NCI-H510A (cell line): ENCODE results near the gene PRSS57.
"Not testable (repeated sequence)": the region's sequence is repeated elsewhere in the genome, so short reads cannot be mapped to it uniquely, and the experiment has no call there.

Experiments used
- DNase-seq: peaks from one replicate; lab custom pipeline; 2025; lab: John Stamatoyannopoulos, UW

PRSS57 gene

DNA sequence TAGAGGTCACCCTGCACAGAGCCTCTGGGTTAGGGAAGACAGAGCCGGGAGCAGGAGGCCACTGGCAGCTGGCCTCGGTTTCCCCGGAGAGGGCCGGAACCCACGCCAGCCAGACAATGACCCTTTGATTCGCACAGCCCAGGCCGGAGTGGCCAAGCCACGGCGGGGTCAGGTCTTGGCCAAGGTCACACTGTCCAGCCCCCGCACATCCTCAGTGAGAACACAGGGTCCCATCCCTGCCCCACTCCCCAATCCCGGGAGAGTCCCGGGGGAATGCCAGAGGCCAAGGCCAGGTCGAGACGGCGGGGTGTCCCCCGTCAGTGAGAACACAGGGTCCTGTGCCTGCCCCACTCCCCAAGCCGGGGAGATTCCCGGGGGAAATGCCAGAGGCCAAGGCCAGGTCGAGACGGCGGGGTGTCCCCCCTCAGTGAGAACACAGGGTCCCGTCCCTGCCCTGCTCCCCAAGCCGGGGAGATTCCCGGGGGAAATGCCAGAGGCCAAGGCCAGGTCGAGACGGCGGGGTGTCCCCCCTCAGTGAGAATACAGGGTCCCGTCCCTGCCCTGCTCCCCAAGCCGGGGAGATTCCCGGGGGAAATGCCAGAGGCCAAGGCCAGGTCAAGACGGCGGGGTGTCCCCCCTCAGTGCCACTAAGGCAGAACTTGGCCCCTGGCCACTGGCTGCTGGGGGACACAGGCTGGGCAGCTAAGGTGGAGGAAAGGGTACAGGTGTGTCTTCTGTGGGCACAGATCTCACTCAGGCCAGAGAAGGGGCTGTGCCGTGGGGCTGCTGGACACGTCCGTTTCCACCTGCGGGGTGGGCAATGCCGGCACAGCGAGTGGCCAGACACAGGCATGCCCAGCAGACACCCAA, 20.7 kb downstream of the PRSS57 start:
- no peak for DNase-seq

DNA sequence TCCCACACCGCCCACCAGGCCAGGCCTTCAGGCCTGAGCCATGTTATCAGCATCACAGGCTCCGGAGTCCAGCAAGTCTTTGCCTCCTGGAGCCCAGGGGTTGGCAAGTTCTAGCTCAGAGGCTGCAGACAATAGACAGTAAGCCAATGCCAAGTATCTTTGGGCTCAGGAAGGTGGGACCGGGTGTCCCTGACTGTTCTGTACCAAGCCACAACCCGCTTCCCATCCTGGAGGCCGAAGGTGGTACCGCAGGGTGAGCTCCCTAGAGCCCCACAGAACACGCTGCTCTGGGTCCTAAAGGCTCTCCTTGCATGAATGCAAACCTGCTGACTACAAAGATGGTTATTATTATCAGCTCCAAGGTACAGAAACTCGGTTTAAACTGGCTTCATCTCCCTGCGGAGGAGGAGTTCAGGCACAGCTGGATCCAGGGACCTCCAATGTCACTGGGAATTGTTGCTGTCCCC, 24.6 kb downstream of the PRSS57 start:
- no peak for DNase-seq

GRCh38 chr19:668675-669434, 26.4 kb downstream of the PRSS57 start:
- not testable (repeated sequence) for DNase-seq

DNA sequence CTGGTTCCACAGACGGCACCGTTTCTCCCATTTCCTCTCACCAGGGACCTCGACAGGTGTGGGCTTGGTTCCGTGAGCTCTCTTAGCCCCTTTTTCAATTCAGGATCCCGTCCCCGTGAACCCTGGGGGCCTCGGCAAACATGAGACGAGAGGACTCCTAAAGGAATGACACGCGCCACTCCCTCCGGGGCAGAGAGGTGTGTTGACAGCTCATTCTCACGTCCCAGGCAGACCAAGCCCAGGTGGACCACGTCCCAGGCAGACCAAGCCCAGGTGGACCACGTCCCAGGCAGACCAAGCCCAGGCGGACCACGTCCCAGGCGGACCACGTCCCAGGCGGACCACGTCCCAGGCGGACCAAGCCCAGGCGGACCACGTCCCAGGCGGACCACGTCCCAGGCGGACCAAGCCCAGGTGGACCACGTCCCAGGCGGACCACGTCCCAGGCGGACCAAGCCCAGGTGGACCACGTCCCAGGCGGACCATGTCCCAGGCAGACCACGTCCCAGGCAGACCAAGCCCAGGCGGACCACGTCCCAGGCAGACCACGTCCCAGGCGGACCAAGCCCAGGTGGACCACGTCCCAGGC, 28.2 kb downstream of the PRSS57 start:
- DNase-seq: not testable (repeated sequence)

DNA sequence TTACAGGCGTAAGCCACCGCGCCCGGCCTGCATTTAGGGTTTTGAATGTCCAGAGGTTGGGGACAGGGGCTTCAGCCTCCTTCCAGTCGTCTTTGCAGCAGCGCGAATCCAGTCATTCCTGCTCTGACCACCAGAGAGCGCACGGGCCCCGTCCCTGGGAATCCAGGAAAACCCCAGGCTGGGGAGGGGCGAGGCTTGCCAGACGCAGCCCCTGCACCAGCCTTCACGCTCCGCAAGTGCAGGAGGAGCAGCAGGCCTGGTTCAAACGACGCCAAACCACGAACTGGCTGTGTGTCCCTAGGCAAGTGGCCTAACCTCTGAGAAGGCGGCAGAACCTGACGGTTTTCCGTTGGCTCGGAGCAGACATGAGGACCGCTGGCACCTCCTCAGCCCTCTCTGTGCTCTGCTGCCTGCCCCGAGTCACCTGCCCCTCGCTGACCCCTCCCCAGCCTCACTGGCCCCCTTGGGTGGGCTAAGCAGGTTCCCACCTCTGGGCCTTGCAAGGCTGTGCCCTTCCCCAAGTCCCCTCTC, 30.3 kb downstream of the PRSS57 start:
- no peak for DNase-seq

DNA sequence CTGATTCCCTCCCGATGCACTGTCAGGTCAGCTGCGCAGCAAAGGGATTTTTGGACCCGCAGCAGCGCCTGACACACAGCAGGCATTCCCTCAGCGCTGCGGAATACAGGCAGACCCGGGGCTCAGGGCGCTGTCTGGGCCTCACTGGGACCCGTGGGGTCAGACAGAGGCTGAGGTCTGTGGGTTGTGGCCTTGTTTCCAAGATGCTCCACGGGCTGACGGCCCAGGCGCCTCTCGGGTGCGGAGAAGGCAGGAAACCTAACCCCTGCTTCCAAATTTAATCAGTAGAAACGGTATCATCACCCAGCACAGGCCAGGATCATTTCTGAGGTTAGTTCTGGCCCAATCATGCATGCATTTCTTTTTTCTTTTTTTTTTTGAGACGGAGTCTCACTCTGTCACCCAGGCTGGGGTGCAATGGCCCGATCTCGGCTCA, 31.6 kb downstream of the PRSS57 start:
- DNase-seq: no peak

DNA sequence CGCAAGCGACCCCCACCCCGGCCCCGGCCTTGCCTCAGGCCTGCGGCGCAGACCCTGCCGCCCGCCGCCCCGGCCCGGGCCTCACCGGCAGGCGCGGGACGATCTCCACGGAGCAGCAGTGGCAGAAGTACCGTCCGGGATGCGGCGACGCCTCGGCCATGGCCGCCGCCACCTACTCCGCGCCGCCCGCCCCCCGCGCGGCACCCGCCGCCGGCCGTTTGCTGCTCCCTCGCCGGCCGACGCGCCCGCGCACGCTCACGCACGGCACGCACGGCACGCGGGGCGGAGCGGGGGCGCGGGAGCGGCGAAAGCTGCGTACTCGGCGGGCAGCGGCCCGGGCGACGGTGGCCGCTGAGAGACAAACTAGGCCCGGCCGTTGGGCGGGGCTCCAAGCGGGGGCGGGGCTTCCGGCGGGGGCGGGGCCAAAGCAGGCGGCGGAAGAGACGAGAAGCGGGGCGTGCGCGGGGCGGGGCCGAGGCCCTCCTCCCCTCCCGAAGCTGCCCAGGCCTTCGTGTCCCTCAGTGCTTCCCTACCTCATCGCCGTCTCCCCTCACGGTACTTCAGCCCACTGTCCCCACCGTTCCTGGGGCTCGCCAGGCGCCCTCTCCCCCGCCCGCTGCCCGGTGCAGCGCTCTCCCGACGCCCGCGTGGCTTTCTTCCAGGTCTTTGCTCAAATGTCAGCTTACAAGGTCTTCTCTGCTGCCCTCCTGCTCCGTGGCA, 32.1 kb downstream of the PRSS57 start, which contains the start of gene RNF126:
Gene RNF126, minus strand, starts transcription at position 253 of the 720 bp plus-strand sequence. Its CDS starts 93 bp downstream, at position 160.
- peak; percentile 80 for DNase-seq

DNA sequence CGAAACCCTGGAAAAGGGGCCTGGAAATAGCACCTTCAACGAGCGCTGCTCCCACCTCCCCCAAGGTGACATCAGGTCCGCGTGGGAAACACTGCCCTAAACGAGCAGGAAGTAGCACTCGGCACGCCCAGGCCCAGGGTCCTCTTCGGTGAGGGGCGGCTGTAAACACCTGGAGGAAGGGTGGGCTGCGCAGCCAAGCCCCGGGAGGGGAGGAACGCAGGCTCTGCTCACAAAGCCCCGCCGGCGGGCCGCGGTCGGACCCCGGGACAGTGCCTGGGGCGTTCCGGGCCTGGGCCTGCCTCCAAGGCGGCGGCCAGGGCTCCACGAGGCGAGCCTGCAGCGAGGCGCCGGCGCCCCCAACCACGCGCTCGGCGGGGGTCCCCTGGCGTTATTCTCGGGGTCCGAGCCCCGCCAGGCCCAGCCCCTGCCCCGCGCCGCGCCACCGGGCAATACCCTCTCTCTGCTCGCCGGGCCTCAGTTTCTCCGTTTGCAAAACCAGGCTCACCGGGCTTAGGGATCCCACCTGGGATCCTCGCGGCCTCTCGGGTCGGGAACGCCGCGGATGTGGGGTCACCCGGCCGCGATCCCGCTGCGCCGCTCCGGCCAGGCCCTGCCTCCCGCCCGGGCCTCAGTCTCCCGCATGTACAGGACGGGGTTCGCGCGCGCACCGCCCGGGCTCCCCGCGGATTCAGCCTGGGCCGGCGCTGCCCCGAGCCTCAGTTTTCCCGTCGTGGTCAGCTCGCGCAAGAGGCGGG, 32.9 kb downstream of the PRSS57 start:
- DNase-seq: no peak

DNA sequence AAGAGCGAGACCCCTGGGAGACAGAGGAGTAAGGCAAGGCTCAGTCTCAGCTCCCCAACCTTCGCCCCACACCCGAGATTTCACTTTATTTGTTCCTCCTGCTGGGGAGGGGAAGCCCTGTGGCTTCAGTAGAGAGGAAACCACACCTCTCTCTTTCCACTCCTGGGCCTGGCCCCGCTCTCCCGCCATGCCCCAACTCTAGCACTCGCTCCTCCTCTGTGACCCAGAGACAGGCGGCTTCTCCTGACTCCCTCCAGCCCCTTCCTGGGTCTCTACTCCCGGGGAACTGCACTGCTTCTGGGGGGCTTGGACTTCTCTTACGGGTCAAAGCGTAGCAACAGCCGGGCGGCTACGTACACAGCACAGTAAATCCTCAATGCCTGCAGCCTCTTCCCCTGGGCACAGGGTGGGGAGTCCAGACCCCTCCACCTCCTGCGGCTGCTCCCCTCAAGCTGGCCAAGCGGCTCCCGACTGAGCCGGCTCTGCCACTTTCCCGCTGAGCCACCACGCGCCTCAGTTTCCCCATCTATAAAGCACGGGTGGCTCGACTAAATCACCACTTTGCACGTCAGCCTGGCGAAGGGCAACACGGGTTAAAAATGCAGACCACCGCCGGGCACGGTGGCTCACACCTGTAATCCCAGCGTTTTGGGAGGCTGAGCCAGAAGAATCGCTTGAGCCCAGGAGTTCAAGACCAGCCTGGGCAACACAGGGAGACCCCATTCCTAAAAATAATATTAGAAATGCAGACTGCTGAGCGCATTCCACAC, 33.6 kb downstream of the PRSS57 start:
- DNase-seq: no peak

GRCh38 chr19:660793-661426, 34.3 kb downstream of the PRSS57 start:
- no peak for DNase-seq

- no peak for DNase-seq
Observed at GRCh38 chr19:658916-659839, 36.1 kb downstream of the PRSS57 start.

DNA sequence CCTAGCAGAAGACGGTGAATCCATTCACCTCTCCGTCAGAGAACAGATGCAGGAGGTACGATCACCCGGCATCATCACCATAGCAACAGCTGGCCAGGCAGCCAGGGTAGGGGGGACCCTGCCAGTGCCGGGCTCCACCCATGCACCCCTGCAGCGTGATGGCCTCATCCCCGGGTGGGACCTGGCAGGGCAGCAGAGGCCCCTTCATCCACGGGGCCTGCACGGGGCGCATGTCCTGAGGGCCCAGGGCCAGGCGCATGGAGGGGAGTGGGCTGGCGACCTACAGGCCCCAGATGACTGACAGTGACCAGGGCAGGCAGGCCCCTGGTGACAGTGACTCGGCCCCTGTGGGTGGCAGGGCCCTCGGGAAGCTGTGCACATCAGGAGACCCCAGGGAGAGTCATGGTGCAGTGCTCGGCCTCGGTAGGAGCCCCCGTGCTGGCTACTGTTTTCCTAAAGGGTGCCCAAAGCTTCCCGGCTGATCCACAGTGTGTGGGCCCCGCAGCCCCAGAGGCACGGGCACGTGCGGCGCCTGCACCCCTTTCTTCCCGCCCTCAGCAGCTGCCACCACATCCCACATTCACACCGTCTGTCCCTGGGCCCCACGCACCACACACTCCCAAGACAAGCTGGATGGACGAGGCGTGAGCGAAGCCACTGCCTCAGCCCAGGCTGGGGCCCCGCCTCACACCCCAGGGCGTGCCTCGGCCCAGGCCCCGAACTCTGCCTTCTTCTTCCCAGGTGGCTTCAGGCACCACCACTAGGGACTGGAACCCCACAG, 37.0 kb downstream of the PRSS57 start:
- no peak for DNase-seq

DNA sequence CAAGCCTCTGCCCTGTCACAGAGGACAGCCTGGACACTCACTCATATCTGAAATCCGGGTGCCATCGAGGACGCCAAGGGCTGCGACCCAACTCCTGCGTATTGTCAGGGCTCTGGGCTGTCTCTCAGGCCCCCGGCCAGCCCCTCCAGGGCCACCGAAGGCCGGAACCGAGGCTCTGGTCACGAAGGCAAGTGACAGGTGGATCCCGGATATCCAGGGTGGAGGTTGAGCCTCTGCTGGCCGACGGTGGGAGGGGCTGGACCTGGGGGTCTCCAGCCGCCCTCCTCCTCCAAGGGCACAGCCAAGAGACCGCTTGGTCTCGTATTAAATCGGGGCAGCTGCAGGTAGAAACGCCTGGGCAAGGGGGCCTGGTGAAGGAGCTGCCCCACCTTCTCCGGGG, 37.6 kb downstream of the PRSS57 start:
- no peak for DNase-seq

- DNase-seq: no peak
Observed at GRCh38 chr19:656751-657559, 38.3 kb downstream of the PRSS57 start.

GRCh38 chr19:655691-656090, 39.6 kb downstream of the PRSS57 start:
- no peak for DNase-seq

- no peak for DNase-seq
Observed at GRCh38 chr19:653425-653824, 41.8 kb downstream of the PRSS57 start.
